K562 (cell line): ENCODE measurements around the gene NDRG4. TPM values are rescaled to one million over a fixed set of nuclear protein-coding genes. Genes with fewer than 3 reads are reported as not detected.

Source experiments
- ATAC-seq: fragments of 200-7000 bp; cut with Tn5 transposase; 3 replicates; pipeline ENCODE4 v1.9.1; 2020; ENCODE audit warnings: moderate library complexity
- BruUV-seq: library from RNA; stranded (reverse); fragments of 400-500 nt; replicated peaks from 2 replicates; lab custom pipeline; 2021; lab: Mats Ljungman, UMichigan
- CTCF ChIA-PET: fragments of 300-600 bp; formaldehyde crosslinking; extraction: SDS; loops from one replicate; lab custom pipeline; 2021; ENCODE audit warnings: low intra/inter-chr PET ratio; lab: Yijun Ruan, JAX
- POLR2A ChIA-PET: fragments of 300-600, 350-650 bp; sonication (Branson Sonifier 250); formaldehyde crosslinking; extraction: SDS; loops from one replicate; lab custom pipeline; 2021; ENCODE audit warnings: antibody characterized with exemption, inconsistent platforms; lab: Yijun Ruan, JAX
- DNase-seq, 4 experiments: peaks; one replicate each; pipeline versions ENCODE4 v3.0.0 to v3.0.0-alpha.2; 2011 to 2018; ENCODE audit warnings: low spot score in 3 of 4, mixed read lengths in 3 of 4; ENCODE audit errors: extremely low read depth in 1 of 4
- FAIRE-seq: peaks from 2 replicates; lab custom pipeline; 2011; peaks lifted over from hg19 to GRCh38; lab: Jason Lieb, UNC
- H2AFZ ChIP-seq: 2 replicates; pipeline ENCODE4 v1.6.0; 2011; ENCODE audit warnings: low read depth, low read length, control low read depth, inconsistent platforms
- H3K27ac ChIP-seq: fragments of 200-600 bp; 3 replicates; pipeline ENCODE4 v1.8.0; 2011; ENCODE audit warnings: low read depth, mild to moderate bottlenecking, control low read depth, inconsistent platforms, low read length, moderate library complexity, mixed read lengths; ENCODE audit errors: extremely low read depth
- H3K27me3 ChIP-seq, 2 experiments: fragments of 300-600 bp in 1 of 2; 2 replicates in 1 of 2; 3 replicates in 1 of 2; pipeline versions ENCODE4 v1.6.0 to v1.8.0; 2011; ENCODE audit warnings: inconsistent platforms in 2 of 2, low read length in 2 of 2, mild to moderate bottlenecking in 1 of 2, mixed read lengths in 1 of 2, moderate library complexity in 1 of 2; ENCODE audit not compliant: control insufficient read depth in 2 of 2, insufficient read depth in 2 of 2
- H3K36me3 ChIP-seq: fragments of 300-600 bp; 3 replicates; pipeline ENCODE4 v1.8.0; 2011; ENCODE audit warnings: mild to moderate bottlenecking, low read length, inconsistent platforms; ENCODE audit not compliant: control insufficient read depth, insufficient read depth
- H3K4me1 ChIP-seq, 2 experiments: fragments of 200-600 bp in 1 of 2; replicated peaks in 1 of 2; 2 replicates in 1 of 2; 3 replicates in 1 of 2; pipeline versions ENCODE4 v1.5.1 to v1.8.0; 2011; ENCODE audit warnings: inconsistent platforms in 2 of 2, low read length in 2 of 2, mild to moderate bottlenecking in 1 of 2, mixed read lengths in 1 of 2, moderate library complexity in 1 of 2; ENCODE audit not compliant: control insufficient read depth in 2 of 2, insufficient read depth in 2 of 2
- H3K4me2 ChIP-seq: 2 replicates; pipeline ENCODE4 v1.6.1; 2011; ENCODE audit warnings: low read length, control low read depth, inconsistent platforms, mixed read lengths; ENCODE audit not compliant: insufficient read depth
- H3K4me3 ChIP-seq: fragments of 200-600 bp; sonication (generic), shearing (Covaris generic); 2 replicates; pipeline ENCODE4 v1.5.1; 2016; ENCODE audit warnings: control low read depth, inconsistent platforms
- H3K79me2 ChIP-seq: fragments of 200-600 bp; 3 replicates; pipeline ENCODE4 v1.8.0; 2011; ENCODE audit warnings: low read length, inconsistent platforms; ENCODE audit not compliant: control insufficient read depth, insufficient read depth
- H3K9ac ChIP-seq, 2 experiments: 2 replicates each; pipeline versions ENCODE4 v1.6.0 to v1.6.1; 2011; ENCODE audit warnings: low read depth in 2 of 2, low read length in 2 of 2, control low read depth in 1 of 2, inconsistent platforms in 1 of 2, mild to moderate bottlenecking in 1 of 2, mixed read lengths in 1 of 2; ENCODE audit not compliant: insufficient read depth in 1 of 2
- H3K9me1 ChIP-seq: one replicate; pipeline ENCODE4 v1.6.0; 2011; ENCODE audit warnings: inconsistent platforms, mild to moderate bottlenecking, low read length, moderate library complexity; ENCODE audit not compliant: control insufficient read depth, insufficient read depth
- H3K9me3 ChIP-seq: replicated peaks from 2 replicates; pipeline ENCODE4 v1.5.1; 2011; ENCODE audit warnings: low read depth, low read length, inconsistent platforms; ENCODE audit not compliant: control insufficient read depth, insufficient read depth
- H4K20me1 ChIP-seq: replicated peaks from 2 replicates; pipeline ENCODE4 v1.6.1; 2011; ENCODE audit warnings: low read length, inconsistent platforms, mixed read lengths; ENCODE audit not compliant: control insufficient read depth, insufficient read depth
- GTF2E2 ChIP-seq: fragments of 200-800 bp; sonication (Bioruptor generic); IDR thresholded peaks from 2 replicates; pipeline ENCODE4 v1.6.1; 2016; ENCODE audit warnings: missing genetic modification characterization, missing compliant biosample characterization
- HOXB6 ChIP-seq: fragments of 250-450 bp; sonication (Bioruptor Pico); IDR thresholded peaks from 2 replicates; pipeline ENCODE4 v1.5.1; 2022; ENCODE audit warnings: mild to moderate bottlenecking, borderline replicate concordance
- MBD2 ChIP-seq: sonication (generic); IDR thresholded peaks from 2 replicates; pipeline ENCODE4 v1.6.1; 2016; ENCODE audit warnings: low read depth, borderline replicate concordance
- NR2C1 ChIP-seq, 2 experiments: fragments of 450-650 bp; IDR thresholded peaks; 2 replicates each; pipeline ENCODE4 v1.6.1; 2017; ENCODE audit warnings: mild to moderate bottlenecking in 2 of 2, antibody characterized with exemption in 1 of 2, inconsistent platforms in 1 of 2, missing compliant biosample characterization in 1 of 2, missing genetic modification characterization in 1 of 2
- NR3C1 ChIP-seq: sonication (generic); formaldehyde crosslinking; IDR thresholded peaks from 2 replicates; pipeline ENCODE4 v1.8.1; 2022; ENCODE audit warnings: missing genetic modification reagents
- POLR2H ChIP-seq: IDR thresholded peaks from 2 replicates; pipeline ENCODE4 v1.6.1; 2016; ENCODE audit warnings: missing genetic modification characterization, low read depth, mild to moderate bottlenecking, control low read depth, missing compliant biosample characterization, moderate library complexity
- SIX5 ChIP-seq, 2 experiments: IDR thresholded peaks; 2 replicates each; pipeline ENCODE4 v1.6.1; 2011; ENCODE audit warnings: low read length in 2 of 2, borderline replicate concordance in 1 of 2, low read depth in 1 of 2, mild to moderate bottlenecking in 1 of 2, moderate library complexity in 1 of 2; ENCODE audit not compliant: insufficient read depth in 1 of 2
- TEAD1 ChIP-seq, 2 experiments: fragments of 450-650 bp in 1 of 2; sonication (generic) in 1 of 2; formaldehyde crosslinking; IDR thresholded peaks; 2 replicates each; pipeline versions ENCODE4 v1.4.0 to v1.8.0; 2020 to 2022; ENCODE audit warnings: mild to moderate bottlenecking in 2 of 2, missing genetic modification reagents in 1 of 2
- ZFP1 ChIP-seq: fragments of 450-650 bp; formaldehyde crosslinking; IDR thresholded peaks from 2 replicates; pipeline ENCODE4 v1.4.0; 2020; ENCODE audit warnings: mild to moderate bottlenecking, mixed read lengths
- ZFP36 ChIP-seq: fragments of 150-350 bp; IDR thresholded peaks from 2 replicates; pipeline ENCODE4 v1.6.1; 2018; ENCODE audit warnings: low read length, low read depth; ENCODE audit not compliant: partially characterized antibody
- WGBS: fragments of 100-300 bp; shearing (Covaris generic); methylation state at CpG from one replicate; pipeline ENCODE4 v1.1.6; 2016; ENCODE audit warnings: low coverage, mixed read lengths; ENCODE audit not compliant: insufficient coverage; ENCODE audit errors: missing lambda C conversion rate; 5-methylcytosine and 5-hydroxymethylcytosine counted together
- in situ Hi-C: fragments of 300-500 bp; cut with MboI; formaldehyde crosslinking; loops from 4 replicates; pipeline ENCODE4 v1.15.0; 2018; ENCODE audit warnings: inconsistent platforms, mixed read lengths
- intact Hi-C: fragments of 100-400 bp; cut with micrococcal nuclease; formaldehyde crosslinking; loops from 2 replicates; pipeline ENCODE4 v1.14.2; 2022
- polyA plus RNA-seq, 8 experiments: library from polyadenylated mRNA; depleted of rRNA in 4 of 8; stranded (reverse) in 5 of 8; unstranded in 3 of 8; fragments of >200 nt; fragmentation: Nextera tagmentation in 2 of 8; fragmentation: Illumina TruSeq in 1 of 8; extraction: Ambion mirVana in 2 of 8; extraction: Trizol in 1 of 8; gene quantifications; 2 replicates each; pipeline versions ENCODE4 v1.2.1 to v1.2.3, GENCODE V29; 2011 to 2014; ENCODE audit warnings: inconsistent platforms in 1 of 8, missing spikeins in 1 of 8
- total RNA-seq, 7 experiments: library from RNA; depleted of rRNA in 6 of 7; stranded (reverse); fragments of >200 nt in 6 of 7; fragmentation: Illumina TruSeq in 2 of 7; extraction: Trizol in 2 of 7; gene quantifications; 2 replicates each; pipeline versions ENCODE4 v1.2.1 to v1.2.3, GENCODE V29; 2011 to 2021; ENCODE audit warnings: low replicate concordance in 1 of 7
- TF ChIP-seq, protein P1 (sequence below): fragments of 450-650 bp; IDR thresholded peaks from 2 replicates; pipeline ENCODE4 v1.6.1; 2016; ENCODE audit warnings: low read depth, mild to moderate bottlenecking, moderate library complexity
- TF ChIP-seq, protein P2 (sequence below): fragments of 450-650 bp; formaldehyde crosslinking; IDR thresholded peaks from 2 replicates; pipeline ENCODE4 v1.4.0; 2020; ENCODE audit warnings: mild to moderate bottlenecking, moderate library complexity
- TF ChIP-seq, protein P3 (sequence below): fragments of 250-450 bp; sonication (Bioruptor Pico); IDR thresholded peaks from 2 replicates; pipeline ENCODE4 v1.5.0; 2020; ENCODE audit warnings: mild to moderate bottlenecking
- TF ChIP-seq, protein P4 (sequence below): conservative IDR thresholded peaks from 2 replicates; pipeline ENCODE4 v1.6.1; 2011; ENCODE audit warnings: low read depth, mild to moderate bottlenecking, low read length; ENCODE audit not compliant: control insufficient read depth

The NDRG4 gene
- total and polyA plus RNA-seq, 9 of the 15 experiments (the other 6 are each of a cell fraction or from before 2014, with no cell fraction given): 0.06 to 0.95 (median 0.28) TPM

DNA sequence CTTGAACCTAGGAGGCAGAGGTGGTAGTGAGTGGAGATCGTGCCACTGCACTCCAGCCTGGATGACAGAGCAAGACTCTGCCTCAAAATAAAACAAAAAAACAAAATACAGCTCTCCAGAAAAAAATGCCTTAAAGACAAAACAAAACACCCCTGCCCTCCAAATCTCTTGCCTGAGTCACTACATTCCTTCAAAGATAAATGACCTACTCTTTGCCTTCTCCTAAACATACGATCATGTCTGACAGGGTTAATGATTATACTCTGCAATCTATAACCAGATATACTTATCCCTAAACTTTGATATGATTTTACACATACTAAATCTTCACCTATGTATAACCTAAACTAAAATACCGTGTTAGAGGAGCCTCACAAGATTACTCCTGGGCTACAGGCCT is 13.9 kb downstream of the NDRG4 start (continued):
- TF ChIP-seq, protein P1, sequence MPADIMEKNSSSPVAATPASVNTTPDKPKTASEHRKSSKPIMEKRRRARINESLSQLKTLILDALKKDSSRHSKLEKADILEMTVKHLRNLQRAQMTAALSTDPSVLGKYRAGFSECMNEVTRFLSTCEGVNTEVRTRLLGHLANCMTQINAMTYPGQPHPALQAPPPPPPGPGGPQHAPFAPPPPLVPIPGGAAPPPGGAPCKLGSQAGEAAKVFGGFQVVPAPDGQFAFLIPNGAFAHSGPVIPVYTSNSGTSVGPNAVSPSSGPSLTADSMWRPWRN: no peak
- TF ChIP-seq MBD2 (no peak), ZFP36 (no peak)
- TF ChIP-seq, protein P2, sequence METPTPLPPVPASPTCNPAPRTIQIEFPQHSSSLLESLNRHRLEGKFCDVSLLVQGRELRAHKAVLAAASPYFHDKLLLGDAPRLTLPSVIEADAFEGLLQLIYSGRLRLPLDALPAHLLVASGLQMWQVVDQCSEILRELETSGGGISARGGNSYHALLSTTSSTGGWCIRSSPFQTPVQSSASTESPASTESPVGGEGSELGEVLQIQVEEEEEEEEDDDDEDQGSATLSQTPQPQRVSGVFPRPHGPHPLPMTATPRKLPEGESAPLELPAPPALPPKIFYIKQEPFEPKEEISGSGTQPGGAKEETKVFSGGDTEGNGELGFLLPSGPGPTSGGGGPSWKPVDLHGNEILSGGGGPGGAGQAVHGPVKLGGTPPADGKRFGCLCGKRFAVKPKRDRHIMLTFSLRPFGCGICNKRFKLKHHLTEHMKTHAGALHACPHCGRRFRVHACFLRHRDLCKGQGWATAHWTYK (CRISPR knock-in tag): no peak
- TF ChIP-seq, protein P3, sequence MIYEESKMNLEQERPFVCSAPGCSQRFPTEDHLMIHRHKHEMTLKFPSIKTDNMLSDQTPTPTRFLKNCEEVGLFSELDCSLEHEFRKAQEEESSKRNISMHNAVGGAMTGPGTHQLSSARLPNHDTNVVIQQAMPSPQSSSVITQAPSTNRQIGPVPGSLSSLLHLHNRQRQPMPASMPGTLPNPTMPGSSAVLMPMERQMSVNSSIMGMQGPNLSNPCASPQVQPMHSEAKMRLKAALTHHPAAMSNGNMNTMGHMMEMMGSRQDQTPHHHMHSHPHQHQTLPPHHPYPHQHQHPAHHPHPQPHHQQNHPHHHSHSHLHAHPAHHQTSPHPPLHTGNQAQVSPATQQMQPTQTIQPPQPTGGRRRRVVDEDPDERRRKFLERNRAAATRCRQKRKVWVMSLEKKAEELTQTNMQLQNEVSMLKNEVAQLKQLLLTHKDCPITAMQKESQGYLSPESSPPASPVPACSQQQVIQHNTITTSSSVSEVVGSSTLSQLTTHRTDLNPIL (CRISPR knock-in tag): no peak

DNA sequence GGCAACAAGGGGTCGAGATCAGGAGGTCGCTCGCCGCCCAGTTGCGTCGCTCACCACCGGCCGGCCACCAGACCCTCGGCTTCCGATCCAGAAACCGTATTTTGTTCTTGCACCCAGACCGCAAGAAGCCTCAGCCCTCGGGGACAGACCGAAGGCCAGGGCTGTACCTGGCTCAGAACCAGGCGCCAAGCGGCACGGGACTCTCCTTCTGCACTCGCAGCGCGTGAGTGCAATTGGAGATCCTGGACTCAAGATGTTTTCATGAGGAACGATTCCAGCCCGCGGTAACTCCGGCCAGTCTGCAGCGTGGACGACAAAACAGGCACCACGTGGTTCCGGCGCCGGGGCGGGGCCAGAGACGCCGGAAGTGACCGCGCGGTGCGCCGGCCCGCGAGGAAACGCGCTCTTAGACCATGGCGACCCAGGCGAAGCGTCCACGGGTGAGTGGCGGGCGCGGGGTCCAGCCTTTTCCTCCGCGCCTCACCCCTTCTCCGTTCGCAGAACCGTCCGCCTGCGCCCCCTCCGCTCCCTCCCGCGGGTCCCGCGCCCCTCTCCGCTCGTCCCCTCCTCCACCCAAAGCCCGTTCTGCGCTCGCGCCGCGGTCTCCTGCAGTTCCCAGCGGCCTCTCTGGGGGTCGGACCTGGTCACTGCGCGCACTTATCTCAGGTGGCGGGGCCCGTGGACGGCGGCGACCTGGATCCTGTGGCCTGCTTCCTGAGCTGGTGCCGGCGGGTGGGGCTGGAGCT is 15.4 kb downstream of the NDRG4 start, which contains the start of gene SETD6:
Gene SETD6 (plus strand): TSS at position 393 of the 746 bp plus-strand sequence. CDS start 21 bp downstream, at position 414.
- in situ Hi-C loops (no loop called here), intact Hi-C loops (no loop called here)
- Histone ChIP-seq H3K4me1 (peaks cover 4 to 44% of the 10 kb centered on the region in 2 experiments; a peak in 4 of 5 replicates), H4K20me1 (peaks cover 16% of the 10 kb centered on the region), H3K4me2 (peak within 1 kb of the TSS; percentile 95), H3K27ac (peak within 1 kb of the TSS; percentile 92), H3K9me3 (no peaks in the 10 kb centered on the region), H3K27me3 (no peaks in the 10 kb centered on the region), H2AFZ (peak within 1 kb of the TSS; percentile 92), H3K36me3 (peaks cover 41% of the 10 kb centered on the region), H3K4me3 (peak within 1 kb of the TSS; percentile 88), H3K9me1 (no peaks in the 10 kb centered on the region), H3K79me2 (peaks cover 30% of the 10 kb centered on the region), H3K9ac (peak within 1 kb of the TSS; percentile 83 to 98)
- TSS peak; percentile 84 for BruUV-seq
- ChIA-PET POLR2A (interaction anchor here (0.7 to 1.3 kb wide), 4 partner anchors 23 to 149 kb away, joined by 3 to 4 read pairs (median 3); partner anchors contain the start of gene GINS3), CTCF (interaction anchor here (1.6 kb wide), 1 partner anchor 146 kb away, joined by 4 read pairs; no protein-coding TSS in a partner anchor)
- DNase-seq: peak; percentile 84 to 94 (median 85)
- FAIRE-seq: peak; percentile 90
- peak; percentile 89 for ATAC-seq
- WGBS: under 1% methylated on average over 52 of the region's 80 CpGs
- TF ChIP-seq GTF2E2 (tag) (no peak), TEAD1 (CRISPR knock-in tag; IDR thresholded peaks at IDR 0.05) (peak in 1 of 2 experiments; percentile 70; a peak in 1 of 4 replicates), NR3C1 (CRISPR knock-in tag) (no peak), ZFP1 (CRISPR knock-in tag) (no peak), POLR2H (peak; percentile 63; the same call in 1 of the 2 replicates), ZFP36 (peak; percentile 4), HOXB6 (CRISPR knock-in tag) (no peak), SIX5 (IDR thresholded peaks at IDR 0.05; ENCODE audit: borderline replicate concordance in 1 of 2, insufficient read depth in 1 of 2, low read depth in 1 of 2, low read length in 2 of 2) (no peak), NR2C1 (IDR thresholded peaks at IDR 0.05) (no peak), NR2C1 (tag; IDR thresholded peaks at IDR 0.05) (no peak)
- TF ChIP-seq, protein P4, sequence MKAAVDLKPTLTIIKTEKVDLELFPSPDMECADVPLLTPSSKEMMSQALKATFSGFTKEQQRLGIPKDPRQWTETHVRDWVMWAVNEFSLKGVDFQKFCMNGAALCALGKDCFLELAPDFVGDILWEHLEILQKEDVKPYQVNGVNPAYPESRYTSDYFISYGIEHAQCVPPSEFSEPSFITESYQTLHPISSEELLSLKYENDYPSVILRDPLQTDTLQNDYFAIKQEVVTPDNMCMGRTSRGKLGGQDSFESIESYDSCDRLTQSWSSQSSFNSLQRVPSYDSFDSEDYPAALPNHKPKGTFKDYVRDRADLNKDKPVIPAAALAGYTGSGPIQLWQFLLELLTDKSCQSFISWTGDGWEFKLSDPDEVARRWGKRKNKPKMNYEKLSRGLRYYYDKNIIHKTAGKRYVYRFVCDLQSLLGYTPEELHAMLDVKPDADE: peak; percentile 69
